Activated T-helper 1 cell treated with anti-CD3 and anti-CD28 coated beads, Interleukin-2, amount 50 U/mL, for 16 hours (primary cell): ENCODE results near the gene PGPEP1.
A peak's percentile ranks its signal among the peaks of the same experiment; 100 is the strongest.

Experiments used
- DNase-seq, 2 donors: peaks; one replicate each; pipeline ENCODE4 v3.0.0-alpha.2; 2020; ENCODE audit warnings: low read depth in 1 of 2, low spot score in 1 of 2

The PGPEP1 gene

GRCh38 chr19:18417250-18418028 lies 77.0 kb downstream of the PGPEP1 start:
- DNase-seq: no peak

- DNase-seq: no peak
Observed at GRCh38 chr19:18418029-18418482, 77.7 kb downstream of the PGPEP1 start.

- DNase-seq: no peak
Observed at GRCh38 chr19:18418483-18419194, 78.2 kb downstream of the PGPEP1 start.

GRCh38 chr19:18419195-18419698 lies 78.8 kb downstream of the PGPEP1 start, which contains the start of gene SSBP4:
Gene SSBP4, plus strand, starts transcription at chr19:18419398. Its CDS starts 251 bp downstream, at chr19:18419649.
- peak; percentile 32 to 63 for DNase-seq
